HFFc6 (cell line): ENCODE results near the gene STK32B. TPM values are rescaled to one million over a fixed set of nuclear protein-coding genes. Genes with fewer than 3 reads are reported as not detected.

Source experiments
- DNase-seq: peaks from one replicate; pipeline ENCODE4 v3.0.0-alpha.2; 2018
- H3K27ac Mint-ChIP-seq: 2 replicates; pipeline ENCODE4 v1.8.0; 2020; ENCODE audit warnings: mild to moderate bottlenecking, mixed read lengths
- H3K27me3 Mint-ChIP-seq: 2 replicates; pipeline ENCODE4 v1.8.0; 2021; ENCODE audit warnings: mild to moderate bottlenecking, moderate library complexity, mixed read lengths; ENCODE audit not compliant: insufficient read depth
- H3K36me3 Mint-ChIP-seq: 2 replicates; pipeline ENCODE4 v1.8.0; 2021; ENCODE audit warnings: low read depth, mixed read lengths
- H3K4me1 Mint-ChIP-seq: 2 replicates; pipeline ENCODE4 v1.8.0; 2020; ENCODE audit warnings: low read depth, mixed read lengths
- H3K4me3 Mint-ChIP-seq: 2 replicates; pipeline ENCODE4 v1.8.0; 2020; ENCODE audit warnings: mild to moderate bottlenecking, moderate library complexity, mixed read lengths
- H3K9me3 Mint-ChIP-seq: 2 replicates; pipeline ENCODE4 v1.8.0; 2020; ENCODE audit warnings: mild to moderate bottlenecking, mixed read lengths
- CTCF ChIP-seq: fragments of 200-600 bp; sonication (generic); IDR thresholded peaks from 2 replicates; pipeline ENCODE4 v1.5.0; 2021; ENCODE audit warnings: antibody characterized with exemption, mild to moderate bottlenecking
- total RNA-seq, 6 experiments: library from RNA; stranded (reverse); fragmentation: NEBNext Ultra II Directional; extraction: Animal tissue kit (Norgen Biotek cat#: 25700); gene quantifications; 2 replicates in 1 of 6; 3 replicates in 5 of 6; pipeline ENCODE4 v1.2.3, GENCODE V29; 2021

Gene STK32B
- total RNA-seq, 6 experiments from 2014 or later, result 0.14 to 0.33 (median 0.18) TPM; not detected in 1

GRCh38 chr4:5460106-5460801 is 409.0 kb downstream of the STK32B start:
- no peak overlapping the region for H3K27ac Mint-ChIP-seq
- TF ChIP-seq CTCF, result peak; percentile 80
- no peaks in the 10 kb centered on the region for H3K4me1 Mint-ChIP-seq
- H3K36me3 Mint-ChIP-seq, result no peaks in the 10 kb centered on the region
- no peaks in the 10 kb centered on the region; the same call in 1 of the 2 replicates for H3K9me3 Mint-ChIP-seq
- no peak overlapping the region for H3K4me3 Mint-ChIP-seq
- no peak for DNase-seq
- peaks cover 12% of the 10 kb centered on the region for H3K27me3 Mint-ChIP-seq

GRCh38 chr4:5461477-5461876 is 410.2 kb downstream of the STK32B start:
- H3K36me3 Mint-ChIP-seq, result no peaks in the 10 kb centered on the region
- no peak for TF ChIP-seq CTCF
- no peak overlapping the region for H3K4me3 Mint-ChIP-seq

GRCh38 chr4:5462254-5462835 is 411.1 kb downstream of the STK32B start:
- Mint-ChIP-seq H3K27me3 (peaks cover 12% of the 10 kb centered on the region), H3K36me3 (no peaks in the 10 kb centered on the region), H3K4me1 (no peaks in the 10 kb centered on the region), H3K4me3 (no peak overlapping the region), H3K9me3 (no peaks in the 10 kb centered on the region; the same call in 1 of the 2 replicates), H3K27ac (no peak overlapping the region)
- no peak for TF ChIP-seq CTCF
- DNase-seq, result no peak

More at GRCh38 chr4:5461477-5461876, 410.2 kb downstream of the STK32B start:
- no peak for DNase-seq
- no peaks in the 10 kb centered on the region for H3K4me1 Mint-ChIP-seq
- no peak overlapping the region for H3K27ac Mint-ChIP-seq
- no peaks in the 10 kb centered on the region; the same call in 1 of the 2 replicates for H3K9me3 Mint-ChIP-seq
- peaks cover 12% of the 10 kb centered on the region for H3K27me3 Mint-ChIP-seq

GRCh38 chr4:5462896-5463295 is 411.6 kb downstream of the STK32B start:
- peaks cover 12% of the 10 kb centered on the region for H3K27me3 Mint-ChIP-seq
- H3K9me3 Mint-ChIP-seq, result no peaks in the 10 kb centered on the region; the same call in 1 of the 2 replicates
- no peaks in the 10 kb centered on the region for H3K4me1 Mint-ChIP-seq
- H3K27ac Mint-ChIP-seq, result no peak overlapping the region
- no peak for TF ChIP-seq CTCF
- no peak for DNase-seq
- no peaks in the 10 kb centered on the region for H3K36me3 Mint-ChIP-seq
- no peak overlapping the region for H3K4me3 Mint-ChIP-seq

- H3K36me3 Mint-ChIP-seq, result no peaks in the 10 kb centered on the region
- H3K4me3 Mint-ChIP-seq, result no peak overlapping the region
- H3K4me1 Mint-ChIP-seq, result no peaks in the 10 kb centered on the region
Observed at GRCh38 chr4:5463361-5463760, 412.1 kb downstream of the STK32B start.

More at GRCh38 chr4:5463361-5463760, 412.1 kb downstream of the STK32B start:
- Mint-ChIP-seq H3K27me3 (peaks cover 12% of the 10 kb centered on the region), H3K27ac (no peak overlapping the region), H3K9me3 (peaks cover 2% of the 10 kb centered on the region; the same call in 1 of the 2 replicates)
- no peak for DNase-seq
- no peak for TF ChIP-seq CTCF
